ENCODE results near the gene SLC25A51. TPM values are rescaled to one million over a fixed set of nuclear protein-coding genes. Genes with fewer than 3 reads are reported as not detected.

The SLC25A51 gene
- total RNA-seq, 1 experiment from 2014 or later, result 23.4 TPM

DNA sequence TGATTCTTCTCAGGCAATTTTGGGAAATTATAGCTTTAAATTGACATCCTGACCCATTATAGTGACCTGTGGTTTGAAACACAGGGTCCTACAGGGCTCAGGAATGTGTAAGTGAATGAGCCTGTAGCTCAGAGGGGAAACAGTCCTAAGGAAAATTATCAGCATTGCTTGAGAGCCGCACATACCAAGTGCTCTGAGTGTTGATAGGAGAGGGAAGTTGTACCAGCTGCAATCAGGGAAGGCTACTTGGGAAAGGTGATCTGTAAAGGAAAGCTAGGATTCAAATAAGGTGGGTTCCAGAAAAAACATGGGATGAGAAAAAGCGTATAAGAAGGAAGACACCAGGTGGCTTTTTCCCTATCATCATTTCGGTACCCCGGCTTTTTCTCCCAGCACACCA is 4.4 kb upstream of the SLC25A51 start:
- Histone ChIP-seq H3K4me3 (ENCODE audit: low read depth in 2 of 2, low read length in 2 of 2) (no peak overlapping the region), H3K36me3 (ENCODE audit: control insufficient read depth, insufficient read depth, low read length) (peaks cover 4% of the 10 kb centered on the region), H3K4me1 (ENCODE audit: control insufficient read depth, insufficient read depth, low read length) (peaks cover 22% of the 10 kb centered on the region), H3K9me3 (ENCODE audit: control insufficient read depth, insufficient read depth, low read depth, low read length) (no peaks in the 10 kb centered on the region), H3K27ac (ENCODE audit: low read length) (no peak overlapping the region), H3K27me3 (ENCODE audit: control insufficient read depth, insufficient read depth, low read length) (no peaks in the 10 kb centered on the region)
- in situ Hi-C loops (cut with HindIII; ENCODE audit: low pct_unique_long_range_greater_than_20kb, low sequenced_read_pairs) (no loop called here), intact Hi-C loops (cut with micrococcal nuclease; ENCODE audit: unreplicated experiment) (no loop called here)
- no peak for ATAC-seq
- BruUV-seq (replicated peaks), result no TSS peak
- POLR2A ChIA-PET, result no interaction called here
- DNase-seq (ENCODE audit: low read depth, low spot score), result no peak
- TF ChIP-seq POLR2AphosphoS5 (IDR thresholded peaks at IDR 0.05; ENCODE audit: low read depth, low read length) (no peak), TCF7L2 (IDR thresholded peaks at IDR 0.05; ENCODE audit: low read depth, low read length) (no peak), SIN3A (IDR thresholded peaks at IDR 0.05; ENCODE audit: borderline replicate concordance, insufficient read depth, low read depth, low read length) (no peak)
- TF ChIP-seq, protein P1, sequence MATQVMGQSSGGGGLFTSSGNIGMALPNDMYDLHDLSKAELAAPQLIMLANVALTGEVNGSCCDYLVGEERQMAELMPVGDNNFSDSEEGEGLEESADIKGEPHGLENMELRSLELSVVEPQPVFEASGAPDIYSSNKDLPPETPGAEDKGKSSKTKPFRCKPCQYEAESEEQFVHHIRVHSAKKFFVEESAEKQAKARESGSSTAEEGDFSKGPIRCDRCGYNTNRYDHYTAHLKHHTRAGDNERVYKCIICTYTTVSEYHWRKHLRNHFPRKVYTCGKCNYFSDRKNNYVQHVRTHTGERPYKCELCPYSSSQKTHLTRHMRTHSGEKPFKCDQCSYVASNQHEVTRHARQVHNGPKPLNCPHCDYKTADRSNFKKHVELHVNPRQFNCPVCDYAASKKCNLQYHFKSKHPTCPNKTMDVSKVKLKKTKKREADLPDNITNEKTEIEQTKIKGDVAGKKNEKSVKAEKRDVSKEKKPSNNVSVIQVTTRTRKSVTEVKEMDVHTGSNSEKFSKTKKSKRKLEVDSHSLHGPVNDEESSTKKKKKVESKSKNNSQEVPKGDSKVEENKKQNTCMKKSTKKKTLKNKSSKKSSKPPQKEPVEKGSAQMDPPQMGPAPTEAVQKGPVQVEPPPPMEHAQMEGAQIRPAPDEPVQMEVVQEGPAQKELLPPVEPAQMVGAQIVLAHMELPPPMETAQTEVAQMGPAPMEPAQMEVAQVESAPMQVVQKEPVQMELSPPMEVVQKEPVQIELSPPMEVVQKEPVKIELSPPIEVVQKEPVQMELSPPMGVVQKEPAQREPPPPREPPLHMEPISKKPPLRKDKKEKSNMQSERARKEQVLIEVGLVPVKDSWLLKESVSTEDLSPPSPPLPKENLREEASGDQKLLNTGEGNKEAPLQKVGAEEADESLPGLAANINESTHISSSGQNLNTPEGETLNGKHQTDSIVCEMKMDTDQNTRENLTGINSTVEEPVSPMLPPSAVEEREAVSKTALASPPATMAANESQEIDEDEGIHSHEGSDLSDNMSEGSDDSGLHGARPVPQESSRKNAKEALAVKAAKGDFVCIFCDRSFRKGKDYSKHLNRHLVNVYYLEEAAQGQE (IDR thresholded peaks at IDR 0.05; ENCODE audit: insufficient read depth in 1 of 2, low read depth in 2 of 2, low read length in 1 of 2), result no peak
- TF ChIP-seq, protein P2, sequence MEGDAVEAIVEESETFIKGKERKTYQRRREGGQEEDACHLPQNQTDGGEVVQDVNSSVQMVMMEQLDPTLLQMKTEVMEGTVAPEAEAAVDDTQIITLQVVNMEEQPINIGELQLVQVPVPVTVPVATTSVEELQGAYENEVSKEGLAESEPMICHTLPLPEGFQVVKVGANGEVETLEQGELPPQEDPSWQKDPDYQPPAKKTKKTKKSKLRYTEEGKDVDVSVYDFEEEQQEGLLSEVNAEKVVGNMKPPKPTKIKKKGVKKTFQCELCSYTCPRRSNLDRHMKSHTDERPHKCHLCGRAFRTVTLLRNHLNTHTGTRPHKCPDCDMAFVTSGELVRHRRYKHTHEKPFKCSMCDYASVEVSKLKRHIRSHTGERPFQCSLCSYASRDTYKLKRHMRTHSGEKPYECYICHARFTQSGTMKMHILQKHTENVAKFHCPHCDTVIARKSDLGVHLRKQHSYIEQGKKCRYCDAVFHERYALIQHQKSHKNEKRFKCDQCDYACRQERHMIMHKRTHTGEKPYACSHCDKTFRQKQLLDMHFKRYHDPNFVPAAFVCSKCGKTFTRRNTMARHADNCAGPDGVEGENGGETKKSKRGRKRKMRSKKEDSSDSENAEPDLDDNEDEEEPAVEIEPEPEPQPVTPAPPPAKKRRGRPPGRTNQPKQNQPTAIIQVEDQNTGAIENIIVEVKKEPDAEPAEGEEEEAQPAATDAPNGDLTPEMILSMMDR (IDR thresholded peaks at IDR 0.05), result no peak
- CTCF ChIA-PET, result no interaction called here

DNA sequence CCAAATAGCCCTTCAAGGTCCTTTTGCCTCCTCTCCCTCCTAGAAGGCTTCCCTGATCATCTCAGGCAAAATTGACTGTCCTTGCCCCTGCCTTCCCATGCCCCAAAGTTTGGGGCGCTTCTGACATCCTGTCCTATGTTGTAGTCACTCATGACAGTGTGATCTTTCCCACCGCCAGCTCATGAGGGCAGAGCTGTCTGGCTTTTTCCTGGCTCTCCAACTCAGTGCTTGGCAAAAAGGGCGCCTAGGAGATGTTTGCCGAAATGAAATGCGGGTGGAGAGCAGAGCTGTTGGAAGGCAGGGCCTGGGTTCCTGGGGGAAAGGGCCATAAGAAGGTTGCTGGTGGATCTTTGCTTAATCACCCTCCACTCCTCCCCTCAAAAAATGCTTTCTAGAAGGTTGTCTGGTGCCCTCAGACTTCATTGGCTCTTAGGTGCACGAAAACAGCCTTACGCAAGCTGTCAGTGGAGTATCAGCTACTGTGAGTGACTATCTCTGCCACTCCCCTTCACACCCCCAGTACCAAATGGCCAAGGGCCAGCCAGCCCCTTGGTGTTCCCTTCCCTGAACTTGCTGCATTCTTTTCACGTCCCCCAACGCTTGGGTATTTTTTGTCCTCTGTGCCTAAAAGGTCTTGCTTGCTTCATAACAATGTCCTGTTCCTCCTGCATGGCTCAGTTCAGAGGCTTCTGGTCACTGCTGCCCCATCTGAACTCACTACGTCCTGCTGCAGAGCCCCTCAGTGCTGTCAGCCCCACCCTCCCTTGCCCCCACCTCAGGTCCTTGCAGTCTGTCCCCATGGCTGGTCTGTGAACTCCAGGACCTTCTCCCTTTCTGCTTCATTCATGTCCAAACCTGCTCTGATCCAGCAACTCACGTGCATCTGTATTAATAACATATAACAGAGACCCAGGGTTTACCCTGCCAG is 2.6 kb upstream of the SLC25A51 start:
- DNase-seq (ENCODE audit: low read depth, low spot score) (no peak), ATAC-seq (no peak)
- peaks cover 5% of the 10 kb centered on the region for H3K36me3 ChIP-seq (ENCODE audit: control insufficient read depth, insufficient read depth, low read length)
- TF ChIP-seq SIN3A (IDR thresholded peaks at IDR 0.05; ENCODE audit: borderline replicate concordance, insufficient read depth, low read depth, low read length), result no peak
- TF ChIP-seq, protein P1 (IDR thresholded peaks at IDR 0.05; ENCODE audit: insufficient read depth in 1 of 2, low read depth in 2 of 2, low read length in 1 of 2), result no peak
- no peak for TF ChIP-seq TCF7L2 (IDR thresholded peaks at IDR 0.05; ENCODE audit: low read depth, low read length)
- no peak for TF ChIP-seq POLR2AphosphoS5 (IDR thresholded peaks at IDR 0.05; ENCODE audit: low read depth, low read length)
- TF ChIP-seq, protein P2 (IDR thresholded peaks at IDR 0.05), result no peak
- in situ Hi-C loops (cut with HindIII; ENCODE audit: low pct_unique_long_range_greater_than_20kb, low sequenced_read_pairs) (no loop called here), intact Hi-C loops (cut with micrococcal nuclease; ENCODE audit: unreplicated experiment) (no loop called here)
- H3K9me3 ChIP-seq (ENCODE audit: control insufficient read depth, insufficient read depth, low read depth, low read length), result no peaks in the 10 kb centered on the region
- H3K27ac ChIP-seq (ENCODE audit: low read length), result peak overlapping the region; percentile 17; the same call in 1 of the 2 replicates
- ChIA-PET CTCF (no interaction called here), POLR2A (interaction anchor here (0.8 kb wide), 1 partner anchor 9 kb away, joined by 5 read pairs; no protein-coding TSS in a partner anchor)
- no peak overlapping the region for H3K4me3 ChIP-seq (ENCODE audit: low read depth in 2 of 2, low read length in 2 of 2)
- H3K4me1 ChIP-seq (ENCODE audit: control insufficient read depth, insufficient read depth, low read length), result peaks cover 24% of the 10 kb centered on the region
- no TSS peak for BruUV-seq (replicated peaks)
- no peaks in the 10 kb centered on the region for H3K27me3 ChIP-seq (ENCODE audit: control insufficient read depth, insufficient read depth, low read length)
